ENCODE data around the gene KCNQ1.

KCNQ1 gene

DNA sequence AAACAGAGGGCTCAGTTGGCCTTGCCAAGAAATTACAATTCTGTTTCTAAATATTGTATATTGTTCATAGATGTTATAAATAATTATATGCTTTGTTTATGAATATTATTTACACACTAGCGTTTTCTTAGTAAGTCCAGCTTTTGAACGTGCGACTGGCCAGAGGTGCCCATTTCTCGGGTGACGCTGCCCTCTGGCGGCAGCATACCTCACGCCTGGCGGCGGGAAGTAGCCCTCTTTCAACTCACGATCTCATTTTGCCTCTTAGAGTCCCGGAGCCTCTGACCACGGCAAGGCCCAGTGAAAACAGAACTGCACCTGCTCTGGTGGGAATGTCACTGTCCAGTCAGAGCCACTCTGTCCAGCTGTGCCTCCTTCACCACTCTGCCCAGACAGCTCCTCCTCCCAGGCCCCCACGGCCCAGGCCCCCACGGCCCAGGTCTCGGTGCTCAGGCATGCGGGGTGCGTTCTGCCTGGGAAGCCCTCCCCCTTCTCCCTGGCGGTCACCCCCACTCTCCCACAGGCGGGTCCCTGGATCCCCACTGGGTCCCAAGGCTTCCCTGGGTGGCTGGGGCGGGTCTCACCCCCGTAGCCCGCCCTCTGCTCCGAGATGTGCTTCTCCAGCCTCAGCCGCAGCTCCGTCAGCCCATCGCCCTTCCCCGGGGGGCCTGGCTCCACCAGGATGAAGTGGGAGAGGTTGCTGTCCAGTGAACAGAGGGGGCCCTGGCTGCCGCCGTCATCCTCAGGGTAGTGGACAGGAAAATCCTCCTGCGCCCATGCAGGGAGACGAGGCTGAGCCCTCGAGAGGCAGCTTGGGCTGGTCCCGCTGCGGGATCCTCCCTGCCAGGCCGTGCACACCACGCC, 24.9 kb upstream of the KCNQ1 start:
- peak; percentile 85 for DNase-seq (ENCODE audit: insufficient read length)
- peak; percentile 74 for FAIRE-seq
- TF ChIP-seq POLR2A (IDR thresholded peaks at IDR 0.05; ENCODE audit: low read depth, low read length), result no peak
- TF ChIP-seq TAF1 (IDR thresholded peaks at IDR 0.05; ENCODE audit: borderline replicate concordance, low read depth, low read length), result no peak
- no peak for TF ChIP-seq POLR2AphosphoS5 (IDR thresholded peaks at IDR 0.05; ENCODE audit: low read depth, low read length)

DNA sequence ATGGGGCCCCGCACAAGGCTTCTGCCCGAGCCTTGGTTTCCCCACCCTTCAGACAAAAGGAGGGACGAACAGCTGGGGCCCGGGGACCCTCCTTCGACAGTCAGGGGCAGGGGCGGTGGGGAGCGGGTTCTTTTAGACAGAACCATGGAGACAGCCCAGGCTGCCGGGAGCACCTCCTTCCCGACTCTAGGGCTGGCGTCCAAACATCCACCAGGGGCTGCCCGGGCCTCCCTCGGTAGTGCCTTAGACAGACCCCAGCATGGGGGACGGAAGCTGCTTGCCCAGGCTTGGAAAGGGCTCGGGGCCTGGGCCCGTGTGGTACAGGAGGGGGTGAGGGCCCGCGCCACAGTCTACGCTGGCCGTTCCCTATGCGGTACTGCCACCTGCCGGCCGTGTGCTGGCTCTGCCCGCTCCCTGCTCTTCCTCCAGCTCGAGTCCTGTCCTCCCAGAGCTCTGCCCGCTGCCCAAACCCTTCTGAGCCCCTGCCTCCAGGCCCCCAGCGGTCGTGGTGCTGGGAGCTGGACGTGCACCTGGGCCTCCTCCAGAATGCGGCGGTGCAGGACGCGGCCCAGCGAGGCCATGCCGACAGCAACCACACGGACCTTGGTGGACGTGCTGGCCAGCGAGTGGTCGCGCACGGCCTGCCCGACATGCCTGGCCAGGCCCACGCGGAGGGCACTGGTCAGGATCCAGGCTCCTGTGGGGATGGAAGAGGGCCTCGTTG, 24.1 kb upstream of the KCNQ1 start:
- TF ChIP-seq POLR2A (IDR thresholded peaks at IDR 0.05; ENCODE audit: low read depth, low read length) (no peak), POLR2AphosphoS5 (IDR thresholded peaks at IDR 0.05; ENCODE audit: low read depth, low read length) (no peak), TAF1 (IDR thresholded peaks at IDR 0.05; ENCODE audit: borderline replicate concordance, low read depth, low read length) (no peak)
- peak; percentile 99 for DNase-seq (ENCODE audit: insufficient read length)
- FAIRE-seq, result peak; percentile 95

DNA sequence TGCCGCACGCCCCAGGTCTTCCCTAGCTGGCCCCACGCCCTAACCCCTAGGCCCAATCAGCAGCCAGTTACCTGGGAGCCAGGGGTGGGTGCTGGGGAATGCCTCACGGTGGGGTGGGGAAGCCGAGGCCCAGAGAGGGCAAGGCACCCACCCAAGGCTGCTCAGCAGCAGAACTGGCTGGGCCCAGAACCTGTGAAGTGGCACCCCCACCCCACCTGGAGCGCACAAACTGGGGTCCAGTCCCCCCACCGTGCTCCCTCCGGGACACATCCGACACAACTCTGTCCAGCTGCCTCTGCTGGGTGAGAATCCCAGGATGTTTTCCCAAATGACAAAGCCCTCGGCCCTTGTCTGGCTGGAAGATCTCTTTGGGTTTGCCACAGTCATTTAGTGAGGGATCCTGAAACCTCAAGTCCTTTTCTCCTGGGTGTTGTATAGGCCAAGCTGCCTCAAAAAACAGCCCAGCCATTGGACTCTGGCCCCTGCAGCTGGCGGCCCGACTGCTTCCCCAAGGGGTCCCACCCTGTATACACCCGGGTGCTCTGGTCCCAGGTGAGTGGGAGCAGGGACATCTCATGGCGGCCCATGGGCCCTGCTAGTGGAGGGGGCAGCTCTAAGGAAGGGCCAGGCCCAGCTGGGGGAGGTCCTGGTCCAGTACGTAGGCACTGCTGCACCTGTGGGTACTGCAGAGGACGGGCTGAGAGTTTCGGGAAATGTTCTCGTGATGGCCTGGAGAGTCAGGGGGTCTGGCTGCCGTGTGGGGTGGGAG, 23.4 kb upstream of the KCNQ1 start:
- DNase-seq (ENCODE audit: insufficient read length) (no peak), FAIRE-seq (no peak)
- no peak for TF ChIP-seq POLR2AphosphoS5 (IDR thresholded peaks at IDR 0.05; ENCODE audit: low read depth, low read length)
- TF ChIP-seq POLR2A (IDR thresholded peaks at IDR 0.05; ENCODE audit: low read depth, low read length), result no peak
- TF ChIP-seq TAF1 (IDR thresholded peaks at IDR 0.05; ENCODE audit: borderline replicate concordance, low read depth, low read length), result no peak

DNA sequence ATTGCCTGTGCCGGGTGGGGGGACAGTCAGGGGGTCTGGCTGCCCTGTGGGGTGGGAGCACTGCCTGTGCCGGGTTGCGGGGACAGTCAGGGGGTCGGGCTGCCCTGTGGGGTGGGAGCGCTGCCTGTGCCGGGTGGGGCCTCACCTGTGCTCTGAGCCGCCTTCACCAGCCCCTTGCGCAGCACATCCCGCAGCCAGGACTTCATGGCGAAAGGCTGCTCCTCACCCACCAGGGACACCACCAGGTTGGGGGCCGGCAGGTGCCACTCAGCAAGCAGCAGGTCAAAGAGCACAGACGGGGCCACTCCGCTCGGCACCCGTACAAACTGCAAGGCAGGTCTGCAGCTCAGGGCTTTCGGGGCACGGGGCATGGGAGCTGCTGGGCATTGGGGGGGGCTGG, 22.8 kb upstream of the KCNQ1 start:
- DNase-seq (ENCODE audit: insufficient read length) (no peak), FAIRE-seq (no peak)
- no peak for TF ChIP-seq POLR2A (IDR thresholded peaks at IDR 0.05; ENCODE audit: low read depth, low read length)
- no peak for TF ChIP-seq TAF1 (IDR thresholded peaks at IDR 0.05; ENCODE audit: borderline replicate concordance, low read depth, low read length)
- no peak for TF ChIP-seq POLR2AphosphoS5 (IDR thresholded peaks at IDR 0.05; ENCODE audit: low read depth, low read length)

DNA sequence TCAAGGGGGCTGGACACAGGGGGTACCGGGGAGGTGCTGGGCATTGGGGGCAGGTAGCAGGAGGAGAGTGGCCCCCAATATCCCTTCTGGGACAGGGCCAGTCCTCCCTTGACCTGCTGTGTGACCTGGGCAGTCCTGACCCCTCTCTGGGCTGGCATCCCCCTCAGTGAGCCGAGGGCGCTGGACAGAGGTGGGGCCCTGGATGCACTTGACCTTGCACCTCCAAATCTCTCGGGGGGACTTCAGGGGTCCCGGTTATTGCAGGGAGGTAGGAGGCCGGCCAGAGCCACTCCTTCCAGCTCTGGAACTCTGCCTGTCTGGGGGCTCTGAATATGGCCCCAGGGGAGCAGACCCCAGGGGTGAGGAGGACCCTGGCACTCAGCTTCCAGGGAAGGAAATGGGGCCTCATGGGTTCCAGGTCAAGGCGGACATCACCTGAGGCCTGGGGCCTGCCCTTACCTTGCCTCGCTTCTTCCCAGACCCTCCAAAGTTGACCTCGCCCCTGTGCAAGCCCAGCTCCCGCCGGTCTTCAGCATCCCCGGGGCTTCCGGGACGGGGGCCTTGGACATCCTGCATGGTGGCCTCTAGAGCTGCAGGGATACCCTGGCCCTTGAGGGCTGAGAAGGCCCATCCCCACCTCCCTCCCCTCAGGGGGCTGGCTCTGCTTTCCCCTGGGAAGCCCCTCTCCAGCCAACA, 22.2 kb upstream of the KCNQ1 start:
- TF ChIP-seq POLR2A (IDR thresholded peaks at IDR 0.05; ENCODE audit: low read depth, low read length) (no peak), POLR2AphosphoS5 (IDR thresholded peaks at IDR 0.05; ENCODE audit: low read depth, low read length) (no peak), TAF1 (IDR thresholded peaks at IDR 0.05; ENCODE audit: borderline replicate concordance, low read depth, low read length) (no peak)
- no peak for DNase-seq (ENCODE audit: insufficient read length)
- FAIRE-seq, result no peak

DNA sequence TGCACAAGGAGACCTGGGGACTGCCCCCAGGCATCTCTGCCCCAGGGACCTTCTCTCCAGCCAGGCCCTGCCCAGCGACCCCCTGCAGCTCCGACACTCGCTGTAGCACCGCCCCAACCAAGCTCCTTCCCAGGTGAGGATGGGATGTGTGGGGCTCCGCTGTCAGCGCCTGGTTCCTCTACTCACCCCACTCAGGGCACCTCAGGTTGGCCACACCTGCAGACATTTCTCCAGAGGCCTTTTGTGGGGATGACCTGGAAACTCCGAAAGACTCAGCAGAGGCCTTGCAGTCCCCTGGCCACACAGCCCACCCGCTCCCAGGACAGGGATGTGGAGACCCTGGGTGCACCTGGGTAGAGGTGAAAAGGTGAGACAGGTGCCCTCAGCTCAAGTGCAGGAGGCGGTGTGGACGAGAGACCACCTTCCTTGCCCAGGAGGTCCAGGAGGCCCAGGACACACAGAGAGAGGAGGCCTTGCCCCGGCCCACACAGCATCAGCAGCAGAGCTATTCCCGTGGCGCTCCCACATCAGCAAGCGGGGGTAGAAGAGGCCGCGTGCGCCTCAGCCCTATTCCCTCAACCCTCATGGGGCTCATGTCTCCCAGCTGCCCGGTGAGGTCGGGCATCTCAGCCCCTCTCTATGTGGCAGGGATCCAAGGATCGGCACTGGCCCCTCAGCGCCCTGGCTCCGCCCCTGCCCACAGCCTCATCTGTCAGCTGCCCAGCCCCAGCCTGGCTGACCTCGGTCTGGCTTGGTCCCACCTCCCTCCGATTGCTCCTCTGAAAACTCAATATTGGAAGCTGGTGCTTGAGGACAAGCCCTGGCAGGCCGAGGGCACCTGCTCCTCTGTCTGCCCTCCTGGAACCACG, 21.4 kb upstream of the KCNQ1 start:
- FAIRE-seq (no peak), DNase-seq (ENCODE audit: insufficient read length) (no peak)
- no peak for TF ChIP-seq POLR2A (IDR thresholded peaks at IDR 0.05; ENCODE audit: low read depth, low read length)

DNA sequence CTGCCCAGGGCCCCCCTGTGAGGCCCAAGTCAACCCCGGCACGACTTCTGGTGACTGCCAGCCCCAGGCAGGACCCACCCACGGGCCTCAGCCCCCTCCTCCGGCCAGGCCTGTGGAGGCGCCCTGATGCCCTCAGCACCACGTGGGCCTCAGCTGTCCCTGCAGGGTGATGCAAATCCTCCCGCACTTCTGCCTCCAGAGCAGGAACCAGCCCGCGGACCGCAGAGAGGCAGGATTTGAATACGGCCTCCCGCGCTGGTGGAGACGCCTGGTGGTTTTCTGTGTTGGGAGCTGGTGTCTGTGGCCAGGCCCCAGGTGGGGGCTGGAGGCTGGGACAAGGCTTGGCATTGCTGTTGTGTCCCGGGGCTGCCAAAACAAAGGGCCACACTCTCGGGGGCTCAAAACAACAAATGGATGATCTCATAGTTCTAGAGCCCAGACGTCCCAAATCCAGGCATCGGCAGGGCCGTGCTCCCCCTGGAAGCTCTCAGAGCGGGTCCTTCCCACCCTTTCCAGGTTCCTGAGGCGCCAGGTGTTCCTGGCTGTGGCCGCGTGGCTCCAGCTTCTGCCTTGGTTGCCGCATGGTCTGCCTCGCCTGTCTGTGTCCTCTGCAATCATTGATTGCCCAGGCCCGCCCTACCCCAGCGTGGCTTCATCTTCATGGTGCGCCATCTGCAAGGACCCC, 19.9 kb upstream of the KCNQ1 start:
- TF ChIP-seq TAF1 (IDR thresholded peaks at IDR 0.05; ENCODE audit: borderline replicate concordance, low read depth, low read length) (no peak), POLR2AphosphoS5 (IDR thresholded peaks at IDR 0.05; ENCODE audit: low read depth, low read length) (no peak), POLR2A (IDR thresholded peaks at IDR 0.05; ENCODE audit: low read depth, low read length) (no peak)
- FAIRE-seq (no peak), DNase-seq (ENCODE audit: insufficient read length) (no peak)

DNA sequence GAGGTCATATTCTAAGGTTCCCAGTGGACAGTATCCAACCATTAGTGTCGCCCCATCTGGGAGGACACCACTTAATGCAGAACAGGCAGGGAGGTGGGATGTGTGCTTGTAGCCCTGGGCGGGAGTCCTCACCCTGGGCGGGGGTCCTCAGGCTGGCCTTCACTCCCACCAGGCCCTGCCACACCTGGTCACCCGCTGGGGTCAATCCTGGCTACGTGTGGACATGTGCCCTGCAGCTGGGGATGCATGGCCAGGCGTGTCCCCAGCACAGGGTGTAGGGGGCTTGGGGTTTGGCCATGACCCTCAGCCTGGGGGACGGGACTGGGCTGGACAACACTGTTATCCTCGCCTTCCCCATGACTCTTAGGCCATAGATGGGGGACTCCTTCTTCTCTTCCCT, 19.3 kb upstream of the KCNQ1 start:
- FAIRE-seq (no peak), DNase-seq (ENCODE audit: insufficient read length) (no peak)
- TF ChIP-seq TAF1 (IDR thresholded peaks at IDR 0.05; ENCODE audit: borderline replicate concordance, low read depth, low read length) (no peak), POLR2A (IDR thresholded peaks at IDR 0.05; ENCODE audit: low read depth, low read length) (no peak), POLR2AphosphoS5 (IDR thresholded peaks at IDR 0.05; ENCODE audit: low read depth, low read length) (no peak)

DNA sequence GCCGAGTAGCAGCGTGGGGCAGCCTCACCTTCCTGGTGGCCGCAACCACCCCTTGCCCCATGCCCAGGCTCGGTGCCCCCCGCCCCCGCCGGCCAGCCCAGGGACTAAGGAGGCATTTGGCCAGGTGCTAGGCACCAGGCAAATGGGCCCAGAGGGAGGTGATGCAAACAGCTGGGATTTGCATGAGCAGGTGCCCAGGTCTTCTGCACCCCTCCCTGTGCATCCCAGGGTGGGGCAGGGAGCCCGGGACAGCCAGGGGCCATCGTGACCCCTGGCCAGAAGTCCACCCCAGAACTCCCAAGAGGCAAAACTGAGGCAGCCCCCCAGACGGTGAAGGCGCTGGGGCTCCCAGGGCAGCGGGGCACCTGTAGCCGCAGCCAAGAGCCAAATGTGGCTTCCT, 18.6 kb upstream of the KCNQ1 start:
- FAIRE-seq (no peak), DNase-seq (ENCODE audit: insufficient read length) (no peak)
- no peak for TF ChIP-seq TAF1 (IDR thresholded peaks at IDR 0.05; ENCODE audit: borderline replicate concordance, low read depth, low read length)
- no peak for TF ChIP-seq POLR2A (IDR thresholded peaks at IDR 0.05; ENCODE audit: low read depth, low read length)
- no peak for TF ChIP-seq POLR2AphosphoS5 (IDR thresholded peaks at IDR 0.05; ENCODE audit: low read depth, low read length)

Measured in GM12892 (cell line).